CD4-positive, alpha-beta T cell (primary cell): Measurements from ENCODE around the gene ZNRF1. TPM values are rescaled to one million over a fixed set of nuclear protein-coding genes. Genes with fewer than 3 reads are reported as not detected.
"Not testable (repeated sequence)": the region's sequence is repeated elsewhere in the genome, so short reads cannot be mapped to it uniquely, and the experiment has no call there.

ENCODE experiments used
- ATAC-seq: fragments of 200-7000 bp; cut with Tn5 transposase; one replicate; pipeline ENCODE4 v1.10.0; 2022; ENCODE audit warnings: mild to moderate bottlenecking; ENCODE audit not compliant: poor library complexity
- CTCF ChIA-PET: fragments of 350-600 bp; sonication (Branson Sonifier 250); formaldehyde crosslinking; loops from one replicate; lab custom pipeline; 2021; ENCODE audit warnings: antibody characterized with exemption, inconsistent platforms; lab: Charles Lee
- POLR2A ChIA-PET: fragments of 350-600 bp; sonication (Branson Sonifier 250); formaldehyde crosslinking; loops from one replicate; lab custom pipeline; 2021; ENCODE audit warnings: antibody characterized with exemption, inconsistent platforms; lab: Charles Lee
- DNase-seq, 14 experiments: peaks; one replicate each; pipeline ENCODE4 v3.0.0-alpha.2; 2013 to 2020; ENCODE audit warnings: mixed read lengths in 2 of 14
- H3K27ac ChIP-seq, 2 donors: one replicate each; pipeline versions ENCODE4 v1.5.1 to v1.7.0; 2013; ENCODE audit warnings: low read length in 2 of 2, low read depth in 1 of 2, mild to moderate bottlenecking in 1 of 2
- H3K27me3 ChIP-seq, 2 experiments: 1 replicate in 1 of 2; 2 replicates in 1 of 2; pipeline versions ENCODE4 v1.6.1 to v1.7.0; 2013; ENCODE audit warnings: low read length in 2 of 2, control low read depth in 1 of 2, mild to moderate bottlenecking in 1 of 2, moderate library complexity in 1 of 2; ENCODE audit not compliant: insufficient read depth in 2 of 2, control insufficient read depth in 1 of 2
- H3K36me3 ChIP-seq: one replicate; pipeline ENCODE4 v1.6.1; 2013; ENCODE audit warnings: low read length, control low read depth; ENCODE audit not compliant: insufficient read depth
- H3K4me1 ChIP-seq: one replicate; pipeline ENCODE4 v1.6.1; 2013; ENCODE audit warnings: low read length, control low read depth; ENCODE audit not compliant: insufficient read depth
- H3K4me3 ChIP-seq: one replicate; pipeline ENCODE4 v1.5.1; 2013; ENCODE audit warnings: mild to moderate bottlenecking, low read length, moderate library complexity
- H3K9me3 ChIP-seq, 2 experiments: 1 replicate in 1 of 2; 2 replicates in 1 of 2; pipeline versions ENCODE4 v1.6.1 to v1.7.0; 2013; ENCODE audit warnings: low read length in 2 of 2, mild to moderate bottlenecking in 2 of 2, control low read depth in 1 of 2, moderate library complexity in 1 of 2; ENCODE audit not compliant: control insufficient read depth in 1 of 2, insufficient read depth in 1 of 2
- H3K27ac Mint-ChIP-seq: one replicate; pipeline ENCODE4 v1.8.0; 2020; ENCODE audit warnings: mixed read lengths
- H3K27me3 Mint-ChIP-seq: one replicate; pipeline ENCODE4 v1.8.0; 2021; ENCODE audit warnings: mixed read lengths
- H3K36me3 Mint-ChIP-seq: one replicate; pipeline ENCODE4 v1.8.0; 2021; ENCODE audit warnings: low read depth, mixed read lengths
- H3K4me1 Mint-ChIP-seq: one replicate; pipeline ENCODE4 v1.8.0; 2021; ENCODE audit warnings: low read depth, mixed read lengths
- H3K4me3 Mint-ChIP-seq: one replicate; pipeline ENCODE4 v1.8.0; 2020; ENCODE audit warnings: mild to moderate bottlenecking, mixed read lengths
- H3K9me3 Mint-ChIP-seq: one replicate; pipeline ENCODE4 v1.8.0; 2020; ENCODE audit warnings: mixed read lengths
- intact Hi-C, 2 experiments: fragments of 100-400 bp; cut with DNase I in 1 of 2; cut with micrococcal nuclease in 1 of 2; formaldehyde crosslinking; loops; one replicate each; pipeline versions ENCODE4 v1.15.1 to v1.9.0; 2023 to 2025; cut with DNase I, micrococcal nuclease
- total RNA-seq, 174 experiments: library from RNA in 2 of 174; stranded (reverse) in 2 of 174; gene quantifications; one replicate each; pipeline ENCODE4 v1.2.3 and lab custom pipeline; 2021 to 2026
- TF ChIP-seq, protein P1 (sequence below): fragments of 200-600 bp; IDR thresholded peaks from one replicate; pipeline ENCODE4 v1.8.0; 2022; ENCODE audit warnings: antibody characterized with exemption, mild to moderate bottlenecking

ZNRF1 gene
- total RNA-seq, 2 experiments from 2014 or later, result 2.8 to 4.0 TPM

DNA sequence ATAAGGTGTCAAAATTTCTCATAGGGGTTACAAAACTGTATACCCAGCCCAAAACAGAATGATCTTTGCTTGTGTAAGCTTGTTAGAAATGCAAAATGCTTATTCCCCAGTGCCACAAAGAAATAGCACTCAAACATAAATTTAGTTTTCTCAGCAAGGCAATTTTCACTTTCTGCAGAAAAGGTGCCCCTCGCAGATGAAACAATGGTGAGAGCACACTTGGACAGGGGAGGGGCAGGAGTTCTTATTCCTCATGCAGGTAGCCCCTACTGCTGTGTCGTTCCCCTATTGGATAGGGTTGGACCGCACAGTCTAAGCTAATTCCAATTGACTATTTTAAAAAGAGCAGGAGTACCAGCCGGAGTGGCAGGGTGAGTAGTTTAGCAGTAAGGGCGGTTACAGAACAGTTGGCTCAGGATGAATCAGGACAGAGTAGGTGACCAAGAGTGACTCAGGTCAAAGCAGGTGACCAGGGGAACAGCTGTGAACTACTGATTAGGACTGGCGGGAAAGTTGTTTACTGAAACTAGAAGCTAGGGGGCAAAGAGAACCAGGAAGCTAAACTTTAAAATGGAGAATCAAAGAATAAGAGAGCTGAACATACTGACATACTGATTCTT is 123.2 kb downstream of the ZNRF1 start:
- no peak for ATAC-seq

DNA sequence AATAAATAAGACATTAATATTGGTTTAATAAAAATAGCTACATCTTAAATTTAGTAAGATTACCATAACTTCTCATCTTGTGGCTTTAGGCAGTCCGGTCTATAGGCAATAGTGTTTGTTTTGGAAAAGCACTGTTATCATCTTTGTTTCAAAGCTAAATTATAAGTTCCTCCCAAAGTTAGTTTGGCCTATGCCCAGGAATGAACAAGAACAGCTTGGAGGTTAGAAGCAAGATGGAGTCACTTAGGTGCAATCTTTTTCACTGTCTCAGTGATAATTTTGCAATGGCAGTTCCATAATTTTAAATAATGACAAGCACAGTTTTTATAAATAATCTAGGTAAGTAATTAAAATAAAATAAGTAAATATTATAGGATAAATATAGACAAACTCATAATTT is 123.8 kb downstream of the ZNRF1 start:
- Histone ChIP-seq H3K27me3 (no peaks in the 10 kb centered on the region), H3K4me3 (no peak overlapping the region), H3K9me3 (peaks cover 11 to 12% of the 10 kb centered on the region in 2 experiments), H3K27ac (no peak overlapping the region), H3K36me3 (no peaks in the 10 kb centered on the region), H3K4me1 (no peaks in the 10 kb centered on the region)
- ATAC-seq (no peak), DNase-seq (no peak)
- no peaks in the 10 kb centered on the region for H3K36me3 Mint-ChIP-seq
- no peak overlapping the region for H3K4me3 Mint-ChIP-seq
- TF ChIP-seq, protein P1, sequence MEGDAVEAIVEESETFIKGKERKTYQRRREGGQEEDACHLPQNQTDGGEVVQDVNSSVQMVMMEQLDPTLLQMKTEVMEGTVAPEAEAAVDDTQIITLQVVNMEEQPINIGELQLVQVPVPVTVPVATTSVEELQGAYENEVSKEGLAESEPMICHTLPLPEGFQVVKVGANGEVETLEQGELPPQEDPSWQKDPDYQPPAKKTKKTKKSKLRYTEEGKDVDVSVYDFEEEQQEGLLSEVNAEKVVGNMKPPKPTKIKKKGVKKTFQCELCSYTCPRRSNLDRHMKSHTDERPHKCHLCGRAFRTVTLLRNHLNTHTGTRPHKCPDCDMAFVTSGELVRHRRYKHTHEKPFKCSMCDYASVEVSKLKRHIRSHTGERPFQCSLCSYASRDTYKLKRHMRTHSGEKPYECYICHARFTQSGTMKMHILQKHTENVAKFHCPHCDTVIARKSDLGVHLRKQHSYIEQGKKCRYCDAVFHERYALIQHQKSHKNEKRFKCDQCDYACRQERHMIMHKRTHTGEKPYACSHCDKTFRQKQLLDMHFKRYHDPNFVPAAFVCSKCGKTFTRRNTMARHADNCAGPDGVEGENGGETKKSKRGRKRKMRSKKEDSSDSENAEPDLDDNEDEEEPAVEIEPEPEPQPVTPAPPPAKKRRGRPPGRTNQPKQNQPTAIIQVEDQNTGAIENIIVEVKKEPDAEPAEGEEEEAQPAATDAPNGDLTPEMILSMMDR, result no peak
- intact Hi-C loops, result no loop called here
- peaks cover 4% of the 10 kb centered on the region for H3K9me3 Mint-ChIP-seq
- H3K27me3 Mint-ChIP-seq, result no peaks in the 10 kb centered on the region
- ChIA-PET POLR2A (no interaction called here), CTCF (no interaction called here)
- H3K27ac Mint-ChIP-seq, result no peak overlapping the region
- H3K4me1 Mint-ChIP-seq, result no peaks in the 10 kb centered on the region

More for the DNA sequence above, 123.2 kb downstream of the ZNRF1 start:
- Histone ChIP-seq H3K27me3 (no peaks in the 10 kb centered on the region), H3K9me3 (peaks cover 8 to 11% of the 10 kb centered on the region in 2 experiments), H3K4me1 (no peaks in the 10 kb centered on the region), H3K36me3 (no peaks in the 10 kb centered on the region), H3K4me3 (no peak overlapping the region), H3K27ac (no peak overlapping the region)
- Mint-ChIP-seq H3K27me3 (no peaks in the 10 kb centered on the region), H3K36me3 (no peaks in the 10 kb centered on the region), H3K4me1 (no peaks in the 10 kb centered on the region), H3K9me3 (peaks cover 4% of the 10 kb centered on the region), H3K27ac (no peak overlapping the region), H3K4me3 (no peak overlapping the region)
- CTCF ChIA-PET, result no interaction called here
- intact Hi-C loops, result no loop called here
- POLR2A ChIA-PET, result no interaction called here
- TF ChIP-seq, protein P1, result no peak
- DNase-seq, result no peak

DNA sequence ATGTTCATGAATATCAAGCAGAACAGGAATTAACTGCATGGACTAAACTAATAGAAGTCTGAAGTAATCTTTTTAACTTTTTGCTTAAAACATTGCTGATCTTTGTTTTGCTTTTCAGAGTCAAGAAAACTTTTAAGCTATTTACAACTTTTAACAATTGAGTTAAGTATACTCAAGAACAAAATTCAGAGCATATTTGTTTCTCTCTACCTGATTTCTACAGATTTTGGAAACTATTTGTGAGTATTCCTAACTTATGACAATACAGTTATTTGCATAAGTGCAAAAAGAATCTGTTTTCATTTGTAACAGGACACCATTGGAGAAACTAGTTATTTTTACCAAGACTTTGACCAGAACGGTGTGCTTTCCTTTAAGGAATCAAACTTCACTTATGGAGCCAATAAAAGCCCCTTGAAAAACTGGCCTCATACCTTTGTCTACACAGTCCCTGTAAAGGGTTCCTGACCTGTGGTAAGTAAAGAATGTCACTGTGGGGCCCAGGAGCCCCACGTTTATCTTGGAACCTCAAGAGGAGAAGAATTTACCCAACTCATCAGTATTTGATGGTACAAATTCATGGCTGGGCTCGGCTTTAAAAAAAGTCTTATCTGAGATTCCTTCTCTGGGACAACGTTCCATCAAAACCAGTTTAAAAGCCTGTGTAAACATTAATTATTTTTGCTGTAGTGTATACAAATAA is 129.0 kb downstream of the ZNRF1 start:
- Histone ChIP-seq H3K27me3 (no peaks in the 10 kb centered on the region), H3K27ac (no peak overlapping the region), H3K4me1 (peaks cover 9% of the 10 kb centered on the region), H3K4me3 (no peak overlapping the region), H3K36me3 (no peaks in the 10 kb centered on the region), H3K9me3 (peaks cover 0 to 8% of the 10 kb centered on the region in 2 experiments)
- ATAC-seq (no peak), DNase-seq (no peak)
- no peak overlapping the region for H3K4me3 Mint-ChIP-seq
- no peaks in the 10 kb centered on the region for H3K27me3 Mint-ChIP-seq
- no peaks in the 10 kb centered on the region for H3K36me3 Mint-ChIP-seq
- ChIA-PET POLR2A (no interaction called here), CTCF (interaction anchor here (0.6 kb wide), 1 partner anchor 48 kb away, joined by 3 read pairs; no protein-coding TSS in a partner anchor)
- intact Hi-C loops, result no loop called here
- TF ChIP-seq, protein P1, result no peak
- no peak overlapping the region for H3K27ac Mint-ChIP-seq
- H3K9me3 Mint-ChIP-seq, result no peaks in the 10 kb centered on the region
- H3K4me1 Mint-ChIP-seq, result peaks cover 13% of the 10 kb centered on the region

DNA sequence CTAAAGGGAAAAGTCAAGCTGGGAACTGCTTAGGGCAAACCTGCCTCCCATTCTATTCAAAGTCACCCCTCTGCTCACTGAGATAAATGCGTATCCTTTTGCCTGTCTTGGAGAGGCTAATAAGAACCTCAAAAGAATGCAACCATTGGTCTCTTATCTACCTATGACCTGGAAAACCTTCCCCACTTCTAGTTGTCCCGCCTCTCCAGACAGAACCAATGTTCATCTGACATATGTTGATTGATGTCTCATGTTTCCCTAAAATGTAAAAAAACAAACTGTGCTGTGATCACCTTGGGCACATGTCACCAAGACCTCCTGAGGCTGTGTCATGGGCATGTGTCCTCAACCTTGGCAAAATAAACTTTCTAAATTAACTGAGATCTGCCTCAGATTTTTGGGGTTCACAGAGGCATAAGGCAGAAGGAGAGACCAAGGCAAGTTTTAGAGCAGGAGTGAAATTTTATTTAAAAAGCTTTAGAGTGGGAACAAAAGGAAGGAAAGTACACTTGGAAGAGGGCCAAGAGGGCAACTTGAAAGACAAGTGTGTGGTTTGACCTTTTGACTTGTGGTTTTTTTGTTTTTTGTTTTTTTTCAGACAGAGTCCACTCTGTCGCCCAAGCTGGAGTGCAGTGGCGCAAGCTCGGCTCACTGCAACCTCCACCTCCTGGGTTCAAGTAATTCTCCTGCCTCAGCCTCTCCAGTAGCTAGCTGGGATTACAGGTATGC is 130.8 kb downstream of the ZNRF1 start:
- H3K9me3 Mint-ChIP-seq, intact Hi-C loops, H3K36me3 Mint-ChIP-seq, H3K4me3 ChIP-seq, H3K9me3 ChIP-seq, H3K4me1 ChIP-seq, H3K4me3 Mint-ChIP-seq, H3K27me3 Mint-ChIP-seq, H3K27ac Mint-ChIP-seq, H3K27ac ChIP-seq, DNase-seq, ATAC-seq, H3K27me3 ChIP-seq, H3K36me3 ChIP-seq: not testable (repeated sequence)
- H3K4me1 Mint-ChIP-seq, result peaks cover 13% of the 10 kb centered on the region
- CTCF ChIA-PET, result interaction anchor here (0.9 kb wide), 1 partner anchor 19 kb away, joined by 5 read pairs; no protein-coding TSS in a partner anchor
- POLR2A ChIA-PET, result interaction anchor here (0.8 kb wide), 1 partner anchor 131 kb away, joined by 3 read pairs; the partner anchor contains the start of gene ZNRF1
